GM21390 (cell line): ENCODE results near the gene BAHD1.

Source experiments
- ATAC-seq: cut with Tn5 transposase; IDR thresholded peaks from one replicate; pipeline ENCODE4 v1.9.1; 2021; ENCODE audit not compliant: unreplicated experiment

BAHD1 gene

DNA sequence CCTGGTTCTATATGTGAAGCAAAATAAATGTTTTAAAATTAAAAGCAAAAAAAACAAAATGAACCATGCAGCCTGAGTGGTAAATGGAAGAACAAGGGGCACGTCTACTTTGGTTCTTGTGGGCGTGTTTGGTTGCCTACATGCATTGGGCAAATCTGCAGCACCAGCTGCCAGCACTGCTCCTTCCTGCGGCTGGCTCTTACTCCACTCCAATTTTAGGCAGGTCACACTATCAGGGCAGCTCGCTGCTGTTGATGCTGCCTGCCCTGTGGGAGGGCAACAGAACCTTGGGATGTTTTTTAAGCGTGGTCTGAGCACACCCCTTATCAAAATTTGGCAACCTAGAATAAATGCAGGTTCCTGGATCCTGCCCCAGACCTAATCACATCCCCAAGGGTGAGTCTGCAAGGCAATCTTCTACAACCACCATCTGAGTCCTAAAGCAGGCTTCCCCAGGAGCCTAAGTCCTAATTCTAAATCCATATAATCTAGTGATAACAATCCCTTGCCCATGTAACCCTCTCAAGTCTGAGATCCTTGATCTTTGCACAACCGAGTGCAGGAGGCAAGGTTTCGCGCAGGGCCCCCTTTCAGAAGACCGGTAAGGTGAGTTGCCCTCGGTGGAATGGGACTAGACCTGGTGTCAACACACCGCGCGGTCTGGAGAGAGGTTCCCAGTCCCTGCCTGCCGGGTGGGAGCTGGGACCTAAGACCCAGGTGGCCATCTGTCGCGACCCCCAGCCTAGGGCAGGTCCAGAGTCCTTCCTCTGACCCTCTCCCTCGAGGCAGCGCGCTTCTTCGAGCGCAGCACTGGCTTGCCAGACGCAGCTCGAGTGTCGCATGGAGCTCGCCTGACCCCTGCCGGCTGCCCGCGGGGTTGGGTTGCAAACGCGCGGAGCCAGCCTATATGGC lies 19.3 kb upstream of the BAHD1 start:
- peak; percentile 79 for ATAC-seq

DNA sequence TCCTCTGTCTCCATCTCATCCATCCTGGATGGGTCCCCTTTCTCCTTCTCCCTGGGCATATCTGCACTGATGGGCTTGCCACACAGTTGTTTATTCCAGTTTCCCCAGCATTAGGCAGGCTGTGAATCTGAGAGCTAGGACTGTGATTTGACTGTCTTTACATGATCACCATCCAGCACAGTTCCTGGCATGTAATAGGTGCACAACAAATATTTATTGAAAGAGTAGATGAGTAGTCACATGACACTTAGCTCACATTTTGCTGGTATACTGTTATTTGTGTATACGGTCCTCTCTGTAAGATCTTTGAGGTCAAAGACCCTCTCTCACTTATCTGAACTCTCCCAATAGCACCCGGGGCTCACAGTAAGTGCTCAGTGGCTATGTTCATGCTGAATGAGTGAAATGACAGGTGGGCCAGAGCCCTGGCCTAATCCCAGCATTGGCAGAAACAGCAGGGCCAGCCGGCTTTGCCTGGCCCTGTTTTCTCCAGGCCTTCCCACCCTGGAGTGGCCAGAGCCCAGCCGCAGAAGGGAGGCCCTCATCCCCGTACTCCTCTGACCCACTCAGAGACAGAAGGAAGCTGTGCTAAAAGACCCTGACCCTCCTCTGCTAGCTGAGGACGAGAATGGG lies 16.2 kb upstream of the BAHD1 start:
- ATAC-seq, result no peak

- no peak for ATAC-seq
Observed at GRCh38 chr15:40425681-40426080, 15.1 kb upstream of the BAHD1 start.

DNA sequence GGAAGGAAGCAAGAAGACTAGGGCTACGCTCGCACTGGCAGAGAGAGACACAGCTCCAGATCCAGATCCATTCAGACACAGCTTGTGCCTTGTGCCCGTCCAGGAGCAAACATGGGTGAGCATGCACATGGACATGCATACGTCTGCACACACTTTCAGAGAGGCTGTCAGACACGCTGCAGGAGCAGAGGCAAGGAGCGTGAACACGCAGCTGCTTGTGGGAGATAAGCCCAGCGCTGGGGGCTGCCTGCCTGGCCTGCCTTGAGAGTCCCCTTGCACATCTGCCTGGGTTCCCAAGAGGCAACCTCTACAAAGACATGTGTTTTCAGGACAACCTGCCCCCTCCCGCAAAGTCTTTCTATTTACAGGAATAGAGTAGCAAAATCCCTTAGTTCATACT lies 13.6 kb upstream of the BAHD1 start:
- ATAC-seq, result no peak

GRCh38 chr15:40428185-40428584 lies 12.6 kb upstream of the BAHD1 start:
- ATAC-seq, result no peak

DNA sequence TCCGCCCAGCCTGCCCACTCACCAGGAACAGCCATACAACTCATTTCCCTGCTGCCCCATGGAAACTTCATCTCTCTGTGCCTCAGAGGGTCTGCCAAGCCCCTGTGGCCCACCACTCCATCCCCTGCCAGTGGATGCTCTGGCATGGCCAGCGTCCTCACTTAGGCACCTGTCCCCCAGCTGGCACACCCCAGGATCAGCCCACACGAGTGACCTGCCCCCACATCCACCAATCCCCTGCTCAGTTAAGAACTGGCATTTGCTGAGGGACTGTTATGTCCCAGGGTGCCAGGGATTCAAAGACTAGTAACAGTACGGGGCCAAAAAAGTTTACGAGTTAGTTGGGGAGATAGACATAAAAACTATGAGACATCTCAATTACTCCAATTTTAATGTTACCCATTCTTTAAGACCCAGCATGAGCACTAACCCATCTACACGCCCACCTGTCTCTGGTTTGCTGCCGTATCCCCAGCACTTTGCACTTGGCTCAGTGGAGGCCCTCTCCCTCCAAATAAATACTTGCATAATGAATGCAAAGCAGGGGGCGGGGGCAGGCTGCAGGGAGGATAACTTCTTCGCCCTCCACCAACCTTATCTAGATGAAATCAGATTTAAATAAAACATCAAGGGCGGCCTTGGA lies 11.6 kb upstream of the BAHD1 start:
- no peak for ATAC-seq

DNA sequence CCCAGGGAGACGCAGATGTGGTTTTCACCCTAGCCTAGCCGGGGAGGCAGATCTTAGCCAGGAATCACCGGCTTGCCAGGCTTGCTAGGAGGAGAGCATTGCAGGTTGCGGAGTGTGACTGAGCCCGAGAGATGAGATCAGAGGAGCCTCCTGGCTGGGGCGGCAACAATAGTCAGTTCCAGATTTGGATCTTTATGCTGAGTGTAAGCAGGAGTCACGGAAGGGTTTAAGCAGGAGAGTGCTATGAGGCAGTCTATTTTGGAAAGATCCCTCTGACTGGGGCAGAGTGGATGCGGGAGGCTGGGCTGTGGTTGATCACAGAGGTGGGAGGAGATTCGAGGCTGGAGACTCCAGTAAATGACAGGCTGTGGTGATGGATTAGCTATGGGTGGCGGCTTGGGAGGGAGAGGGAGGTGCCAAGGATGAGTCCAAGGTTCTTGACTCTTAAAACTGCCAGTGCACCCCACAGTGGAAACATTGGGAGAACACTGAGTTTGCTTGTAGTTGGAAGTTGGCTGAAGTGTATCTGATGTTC lies 10.4 kb upstream of the BAHD1 start:
- ATAC-seq, result no peak

DNA sequence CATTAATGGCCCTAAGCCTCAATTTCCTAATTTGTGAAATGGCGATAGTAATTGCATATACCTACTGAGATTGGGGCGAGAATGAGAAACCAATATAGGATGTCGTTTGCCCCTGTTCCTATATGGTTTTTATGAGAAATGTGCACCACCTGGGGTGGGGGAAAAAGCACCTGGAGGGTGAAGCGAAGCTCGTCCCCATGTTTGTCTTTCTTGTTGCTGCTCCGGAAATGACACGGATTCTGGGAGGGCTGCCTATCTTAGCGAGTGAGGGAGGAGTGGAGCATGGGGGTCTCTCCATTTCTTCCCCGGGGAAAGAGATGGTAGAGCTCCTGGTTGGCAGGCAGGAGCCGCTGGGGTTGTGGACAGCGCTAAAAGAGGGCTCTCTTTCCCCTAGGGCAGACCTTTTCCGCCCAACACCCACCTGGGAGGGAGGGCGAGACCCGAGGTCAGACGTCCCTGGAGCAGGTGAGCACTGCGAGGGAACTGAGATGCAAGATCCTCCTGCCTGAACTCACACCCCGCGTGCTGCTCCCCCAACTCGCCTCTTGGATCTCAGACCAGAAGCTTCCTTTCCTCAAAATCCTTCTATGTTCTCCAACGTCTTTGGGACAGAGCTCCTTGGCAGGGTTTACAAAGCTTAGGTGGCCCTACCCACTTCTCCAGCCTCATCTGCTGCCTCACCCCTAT lies 5.6 kb upstream of the BAHD1 start:
- no peak for ATAC-seq

DNA sequence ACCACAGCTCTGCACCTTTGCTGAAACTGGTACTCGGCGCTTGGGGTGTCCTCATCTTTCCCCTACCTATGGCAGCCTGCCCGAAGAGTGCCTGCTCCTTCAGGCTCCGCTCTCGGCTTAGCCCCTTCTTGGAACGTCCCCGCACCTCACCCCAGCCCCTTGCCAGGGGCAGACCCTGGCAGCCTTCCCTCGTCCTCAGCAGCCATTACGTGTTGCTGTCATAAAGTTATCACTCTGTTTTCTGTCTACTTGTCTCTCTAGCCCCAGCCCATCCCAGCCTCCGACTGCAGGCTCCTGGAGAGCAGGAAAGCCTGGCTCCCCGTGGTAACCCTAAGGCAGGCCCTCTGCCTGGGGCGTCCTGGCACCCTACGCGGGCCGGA lies 5.1 kb upstream of the BAHD1 start:
- ATAC-seq, result no peak

GRCh38 chr15:40436116-40436891 lies 4.4 kb upstream of the BAHD1 start:
- no peak for ATAC-seq

- no peak for ATAC-seq
Observed at GRCh38 chr15:40436892-40437751, 3.6 kb upstream of the BAHD1 start.

DNA sequence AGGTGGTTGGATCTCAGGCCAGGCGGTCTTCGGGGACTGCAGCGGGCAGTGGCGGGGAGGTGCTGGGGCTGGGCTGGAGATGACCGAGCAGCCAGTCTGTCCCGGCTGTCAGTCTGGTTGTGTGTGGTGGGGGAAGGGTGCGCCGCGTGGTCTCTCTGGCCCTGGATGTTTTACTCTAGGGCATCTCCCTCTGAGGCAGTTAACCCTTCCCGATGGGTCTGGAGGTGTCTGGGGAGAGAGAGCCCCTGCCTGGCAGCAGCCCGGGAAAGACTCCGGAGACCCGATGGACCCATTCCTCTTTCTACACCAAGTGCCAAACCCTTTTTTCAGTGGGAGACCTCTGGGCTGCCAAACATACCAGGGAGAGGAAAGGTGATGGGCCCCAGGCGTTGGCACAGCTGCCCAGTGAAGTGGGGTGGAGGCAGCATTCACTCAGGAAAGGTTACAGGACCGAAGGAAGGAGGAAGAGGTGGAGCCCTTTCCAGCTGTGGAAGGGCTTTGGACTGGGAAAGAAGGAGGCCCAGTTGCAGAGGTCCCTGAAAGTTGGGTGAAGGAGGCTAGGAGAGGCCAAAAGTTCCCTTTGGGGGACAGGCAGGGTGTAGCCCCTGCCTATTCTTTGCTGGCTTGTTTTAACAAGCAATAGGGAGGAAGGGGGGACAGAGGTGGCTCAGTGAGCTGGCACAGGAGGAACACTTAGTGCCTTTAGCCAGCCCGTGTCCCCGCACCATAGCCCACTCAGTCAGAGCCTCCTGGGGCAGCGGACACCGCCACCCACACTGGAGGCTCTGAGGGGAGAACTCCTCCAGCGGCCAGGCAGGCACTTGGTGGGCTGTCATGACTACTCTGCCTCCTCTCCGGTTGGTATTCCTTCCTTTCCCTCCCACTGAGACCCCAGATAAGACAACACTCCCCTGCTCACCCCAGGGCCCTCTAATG lies 2.7 kb upstream of the BAHD1 start:
- no peak for ATAC-seq

DNA sequence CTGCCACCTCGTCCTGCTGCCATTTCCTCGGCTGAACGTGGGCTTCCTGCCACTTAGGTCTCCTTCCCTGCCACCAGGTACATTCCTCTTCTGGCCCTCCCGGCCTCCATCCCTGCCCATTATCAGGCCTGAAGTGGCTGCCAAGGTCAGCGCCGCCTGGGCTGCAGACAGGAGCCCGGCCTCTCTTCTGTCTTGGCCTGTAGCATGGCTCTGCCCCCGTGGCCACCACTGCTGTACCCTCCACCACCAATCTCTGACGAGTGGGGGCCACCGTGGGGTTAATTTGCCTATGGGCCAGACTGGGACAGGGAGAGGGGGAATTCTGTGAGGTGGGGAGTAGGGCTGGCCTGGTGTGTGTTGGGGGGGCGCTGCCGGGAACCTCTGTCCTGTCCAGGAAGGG lies 2.0 kb upstream of the BAHD1 start:
- ATAC-seq, result no peak

DNA sequence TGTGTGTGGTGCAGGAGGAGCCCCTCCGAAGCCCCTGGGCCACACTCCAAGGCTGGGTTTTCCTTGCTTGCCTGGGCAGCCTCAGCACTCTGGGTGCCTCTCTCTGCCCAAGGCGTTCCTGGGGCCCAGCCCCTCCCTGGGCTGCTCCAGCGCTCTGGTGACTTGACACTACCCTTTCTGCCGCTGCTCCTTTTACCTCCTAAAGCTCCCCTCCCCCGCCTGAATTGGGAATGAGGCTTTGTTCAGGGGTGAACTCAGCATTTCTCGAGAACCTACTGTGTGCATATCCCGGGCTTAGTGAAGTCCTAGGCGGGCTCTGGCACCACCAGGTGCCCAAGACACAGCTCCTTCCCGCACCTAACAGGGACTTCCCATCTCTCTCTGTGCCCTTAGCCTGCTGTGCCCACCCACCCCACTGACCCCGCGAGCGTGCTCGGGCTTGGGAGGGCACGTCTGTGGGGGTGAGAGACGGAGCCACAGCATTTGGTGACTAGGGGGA lies 1.2 kb upstream of the BAHD1 start:
- no peak for ATAC-seq

DNA sequence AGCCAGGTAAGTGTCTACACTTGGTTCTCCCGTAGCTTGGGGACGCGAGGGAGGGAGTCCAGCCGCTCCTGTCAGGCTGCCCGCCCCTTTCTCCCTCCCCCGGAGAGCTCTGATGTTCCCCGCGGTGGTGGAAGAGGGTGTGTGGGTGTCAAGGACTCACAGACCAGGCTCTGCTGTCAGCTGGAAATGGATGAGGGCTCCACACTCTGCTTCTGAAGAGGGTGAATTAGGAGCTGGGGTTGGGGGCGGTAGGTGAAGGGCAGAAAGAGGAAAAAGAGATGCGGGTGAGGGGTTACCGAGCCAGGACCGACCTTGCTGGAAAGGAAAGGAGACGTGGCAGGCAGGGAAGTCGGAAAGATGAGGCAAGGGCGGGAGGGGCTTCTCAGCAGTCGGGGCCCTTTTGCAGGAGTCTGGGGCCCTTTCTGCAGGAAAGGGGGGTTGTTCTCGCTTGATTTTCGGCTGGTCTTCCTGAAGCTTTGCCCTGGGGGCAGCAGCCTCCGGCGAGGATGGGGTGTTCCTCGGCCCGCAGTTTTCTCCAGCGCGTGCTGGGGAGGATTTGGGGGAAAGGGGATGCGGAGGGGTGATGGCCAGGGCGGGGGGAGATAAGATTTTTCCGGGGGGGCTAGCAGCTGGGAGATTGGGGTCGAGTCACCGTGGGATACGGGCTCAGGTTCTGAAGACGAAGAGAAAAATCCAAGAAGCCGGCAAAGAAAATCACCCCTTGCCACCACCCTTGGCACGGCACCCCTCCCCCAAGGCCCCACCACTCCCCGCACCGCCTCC lies 602 bp upstream of the BAHD1 start:
- ATAC-seq, result no peak

- peak; percentile 16 for ATAC-seq
Observed at GRCh38 chr15:40441565-40442531, 1.1 kb downstream of the BAHD1 start.
